ENCODE results near the gene MFAP4. TPM values are rescaled to one million over a fixed set of nuclear protein-coding genes. Genes with fewer than 3 reads are reported as not detected.

The MFAP4 gene
- total RNA-seq, 4 donors from 2014 or later, result 89.3 to 282 (median 165) TPM

GRCh38 chr17:19363460-19364035, 23.4 kb downstream of the MFAP4 start:
- H3K36me3 ChIP-seq, result peaks cover 0 to 11% of the 10 kb centered on the region in 2 donors
- H3K27me3 ChIP-seq, result no peaks in the 10 kb centered on the region
- H3K4me1 ChIP-seq, result peaks cover 0 to 21% (median 9%) of the 10 kb centered on the region in 3 donors
- ATAC-seq, result no peak
- no peak overlapping the region for H3K4me3 ChIP-seq
- TF ChIP-seq POLR2AphosphoS5 (IDR thresholded peaks at IDR 0.05) (no peak), CTCF (IDR thresholded peaks at IDR 0.05) (no peak), EP300 (IDR thresholded peaks at IDR 0.05) (no peak), POLR2A (IDR thresholded peaks at IDR 0.05) (no peak)
- WGBS, 2 donors (ENCODE audit: low coverage in 1 of 2), result 73 to 90% methylated on average over 2 to 3 of the region's 6 CpGs
- H3K9me3 ChIP-seq, result no peaks in the 10 kb centered on the region
- H3K27ac ChIP-seq, result peak overlapping the region in 2 of 4 donors; percentile 88 to 89

GRCh38 chr17:19363114-19363438, 23.9 kb downstream of the MFAP4 start:
- whole genome bisulfite sequencing, 2 donors (ENCODE audit: low coverage in 1 of 2), result 36% methylated on average over 12 of the region's 14 CpGs; no CpG with 5 or more reads in 1 of the 2 donors
- peaks cover 0 to 21% (median 9%) of the 10 kb centered on the region in 3 donors for H3K4me1 ChIP-seq
- H3K9me3 ChIP-seq, result no peaks in the 10 kb centered on the region
- H3K36me3 ChIP-seq, result peaks cover 0 to 13% of the 10 kb centered on the region in 2 donors
- H3K27me3 ChIP-seq, result no peaks in the 10 kb centered on the region
- peak overlapping the region; percentile 13 to 90 (median 88) for H3K27ac ChIP-seq
- ATAC-seq, result no peak
- H3K4me3 ChIP-seq, result peak overlapping the region; percentile 50 to 84
- no peak for TF ChIP-seq CTCF (IDR thresholded peaks at IDR 0.05)
- no peak for TF ChIP-seq EP300 (IDR thresholded peaks at IDR 0.05)
- TF ChIP-seq POLR2A (IDR thresholded peaks at IDR 0.05), result no peak
- TF ChIP-seq POLR2AphosphoS5 (IDR thresholded peaks at IDR 0.05), result no peak

GRCh38 chr17:19362277-19363113, 24.5 kb downstream of the MFAP4 start, which contains the start of gene B9D1:
Gene B9D1, minus strand, starts transcription at chr17:19362723. Its CDS starts 154 bp downstream, at chr17:19362569.
- Histone ChIP-seq H3K4me1 (peaks cover 0 to 21% (median 9%) of the 10 kb centered on the region in 3 donors), H3K36me3 (peaks cover 0 to 17% of the 10 kb centered on the region in 2 donors), H3K4me3 (peak within 1 kb of the TSS; percentile 50 to 84), H3K9me3 (no peaks in the 10 kb centered on the region), H3K27me3 (no peaks in the 10 kb centered on the region), H3K27ac (peak within 1 kb of the TSS; percentile 13 to 90 (median 88))
- ATAC-seq, result peak; percentile 95
- TF ChIP-seq POLR2A (IDR thresholded peaks at IDR 0.05) (peak; percentile 6 to 31), CTCF (IDR thresholded peaks at IDR 0.05) (peak in 3 of 4 experiments; percentile 97 to 99 (median 99)), POLR2AphosphoS5 (IDR thresholded peaks at IDR 0.05) (peak; percentile 67), EP300 (IDR thresholded peaks at IDR 0.05) (no peak)
- WGBS, 2 donors (ENCODE audit: low coverage in 1 of 2), result 0% methylated on average over 8 of the region's 83 CpGs; no CpG with 5 or more reads in 1 of the 2 donors

GRCh38 chr17:19361944-19362276, 25.1 kb downstream of the MFAP4 start:
- Histone ChIP-seq H3K4me1 (peaks cover 0 to 21% (median 9%) of the 10 kb centered on the region in 3 donors), H3K27ac (peak overlapping the region; percentile 13 to 90 (median 88)), H3K4me3 (peak overlapping the region; percentile 50 to 84), H3K36me3 (peaks cover 0 to 23% of the 10 kb centered on the region in 2 donors), H3K27me3 (no peaks in the 10 kb centered on the region), H3K9me3 (no peaks in the 10 kb centered on the region)
- no peak for ATAC-seq
- no peak for TF ChIP-seq EP300 (IDR thresholded peaks at IDR 0.05)
- no peak for TF ChIP-seq POLR2AphosphoS5 (IDR thresholded peaks at IDR 0.05)
- no peak for TF ChIP-seq CTCF (IDR thresholded peaks at IDR 0.05)
- TF ChIP-seq POLR2A (IDR thresholded peaks at IDR 0.05), result no peak
- WGBS, 2 donors (ENCODE audit: low coverage in 1 of 2), result 39 to 40% methylated on average over 3 to 4 of the region's 16 CpGs
